Lung (tissue), 12 donors: ENCODE measurements around the gene ARHGAP8. TPM values are rescaled to one million over a fixed set of nuclear protein-coding genes. Genes with fewer than 3 reads are reported as not detected.

Experiments
- ATAC-seq: fragments of 200-7000 bp; cut with Tn5 transposase; one replicate; pipeline ENCODE4 v1.9.1; 2020; ENCODE audit warnings: moderate number of reproducible peaks; ENCODE audit not compliant: insufficient read depth, low FRiP score
- DNase-seq, 3 donors: peaks; one replicate each; pipeline ENCODE4 v3.0.0-alpha.2; 2013 to 2017
- H3K27ac ChIP-seq, 2 donors: one replicate each; pipeline ENCODE4 v1.5.1; 2013; ENCODE audit warnings: mild to moderate bottlenecking in 2 of 2, moderate library complexity in 2 of 2, control low read depth in 1 of 2, inconsistent platforms in 1 of 2, low read depth in 1 of 2, low read length in 1 of 2
- H3K27me3 ChIP-seq, 3 donors: one replicate each; pipeline ENCODE4 v1.5.1; 2013; ENCODE audit warnings: low read length in 2 of 3; ENCODE audit not compliant: control insufficient read depth in 3 of 3, insufficient read depth in 3 of 3
- H3K36me3 ChIP-seq, 4 donors: one replicate each; pipeline ENCODE4 v1.5.1; 2013; ENCODE audit warnings: low read length in 4 of 4, mild to moderate bottlenecking in 1 of 4, moderate library complexity in 1 of 4; ENCODE audit not compliant: control insufficient read depth in 4 of 4, insufficient read depth in 4 of 4
- H3K4me1 ChIP-seq, 5 donors: one replicate each; pipeline ENCODE4 v1.5.1; 2013; ENCODE audit warnings: low read length in 5 of 5, mild to moderate bottlenecking in 2 of 5, moderate library complexity in 1 of 5; ENCODE audit not compliant: control insufficient read depth in 5 of 5, insufficient read depth in 5 of 5
- H3K4me3 ChIP-seq: one replicate; pipeline ENCODE4 v1.5.1; 2013; ENCODE audit warnings: mild to moderate bottlenecking, control low read depth, moderate library complexity
- H3K9ac ChIP-seq, 2 donors: one replicate each; pipeline ENCODE4 v1.5.1; 2013; ENCODE audit warnings: low read length in 2 of 2, control low read depth in 1 of 2; ENCODE audit not compliant: insufficient read depth in 1 of 2
- H3K9me3 ChIP-seq, 4 donors: one replicate each; pipeline ENCODE4 v1.5.1; 2013; ENCODE audit warnings: low read length in 3 of 4, mild to moderate bottlenecking in 1 of 4, moderate library complexity in 1 of 4; ENCODE audit not compliant: control insufficient read depth in 4 of 4, insufficient read depth in 3 of 4
- CTCF ChIP-seq: IDR thresholded peaks from 2 replicates; pipeline ENCODE4 v1.5.1; 2012; ENCODE audit warnings: mild to moderate bottlenecking; ENCODE audit errors: control extremely low read depth, extremely low read depth
- WGBS, 2 donors: extraction: QIAGEN DNeasy Blood & Tissue Kit; methylation state at CpG; one replicate each; pipeline ENCODE4 v1.1.7; 2013; 5-methylcytosine and 5-hydroxymethylcytosine counted together
- polyA plus RNA-seq, 2 donors: library from polyadenylated mRNA; stranded (reverse); fragments of 200-250 nt; gene quantifications; one replicate each; pipeline ENCODE4 v1.2.1, GENCODE V29; 2013
- total RNA-seq, 2 donors: library from RNA; depleted of rRNA in 1 of 2; stranded (reverse); fragments of >200 nt in 1 of 2; gene quantifications; one replicate each; pipeline ENCODE4 v1.2.1, GENCODE V29; 2014 to 2021
- donor health status: control.
- donor health status: control.
- donor health status: Bipolar disorder and iron deficiency.
- donor health status: healthy.
- donor health status: DM: yes; HTN: yes; CAD: no.

The ARHGAP8 gene
- total and polyA plus RNA-seq, 4 donors, result 6.8 to 21.6 (median 16.5) TPM

GRCh38 chr22:44814266-44815098 lies 62.1 kb downstream of the ARHGAP8 start:
- H3K27ac ChIP-seq, result no peak overlapping the region
- H3K9me3 ChIP-seq, result peaks cover 0 to 3% (median 0%) of the 10 kb centered on the region in 4 donors
- 89 to 93% methylated on average over 25 of the region's 25 CpGs for WGBS, 2 donors
- no peak for ATAC-seq
- H3K36me3 ChIP-seq, result no peaks in the 10 kb centered on the region
- H3K4me3 ChIP-seq, result no peak overlapping the region
- no peak overlapping the region for H3K9ac ChIP-seq
- no peak for TF ChIP-seq CTCF
- DNase-seq, result no peak
- no peaks in the 10 kb centered on the region for H3K4me1 ChIP-seq
- no peaks in the 10 kb centered on the region for H3K27me3 ChIP-seq

DNA sequence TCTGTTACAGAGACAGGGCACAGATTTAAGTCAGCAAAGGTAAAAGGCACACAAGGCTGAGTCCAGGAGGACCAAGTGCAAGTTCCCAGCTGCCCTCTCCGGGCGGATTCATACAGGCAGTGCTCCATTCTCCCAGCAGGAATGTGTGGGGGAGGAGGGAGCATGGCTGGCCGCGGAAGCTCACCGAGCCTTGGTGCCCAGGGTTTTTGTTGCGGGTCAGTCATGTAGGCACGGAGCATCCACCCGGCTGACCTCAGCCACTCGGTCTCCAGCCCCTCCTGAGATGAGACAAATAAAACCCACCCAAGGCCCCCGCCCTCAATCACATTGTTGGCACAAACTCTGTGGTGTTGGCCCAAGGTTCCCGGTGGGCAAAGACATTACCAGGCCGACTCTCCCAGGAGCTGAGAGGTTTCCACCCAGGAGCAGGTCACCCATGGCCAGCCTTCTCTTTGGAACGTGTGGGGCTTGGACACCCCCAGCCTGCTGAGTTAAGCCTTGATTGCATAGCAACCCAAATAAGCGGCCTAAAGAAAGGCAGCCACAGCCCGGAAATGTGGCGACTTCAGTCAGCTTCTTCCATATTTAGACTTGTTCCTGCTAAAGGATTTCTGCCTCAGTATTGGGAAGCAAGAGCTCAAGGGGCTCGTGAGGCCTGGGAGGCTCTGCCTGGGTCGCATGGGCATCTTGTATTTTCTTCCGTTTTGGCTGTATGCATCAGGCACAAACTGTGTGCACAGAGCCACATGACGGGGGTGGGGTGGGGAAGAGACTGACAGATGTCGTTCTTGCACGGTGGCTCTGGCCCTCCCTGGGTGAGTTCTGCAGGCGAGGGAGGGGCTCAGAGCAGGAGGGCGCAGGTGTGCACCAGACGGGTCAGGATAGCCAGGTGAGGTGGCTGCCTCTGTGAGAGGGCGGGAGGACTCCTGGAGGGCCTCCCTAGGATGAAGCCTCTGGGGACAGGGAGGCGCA lies 63.0 kb downstream of the ARHGAP8 start:
- no peak overlapping the region for H3K9ac ChIP-seq
- peaks cover 0 to 3% (median 0%) of the 10 kb centered on the region in 4 donors for H3K9me3 ChIP-seq
- ATAC-seq, result no peak
- H3K27me3 ChIP-seq, result no peaks in the 10 kb centered on the region
- no peaks in the 10 kb centered on the region for H3K36me3 ChIP-seq
- TF ChIP-seq CTCF, result no peak
- no peaks in the 10 kb centered on the region for H3K4me1 ChIP-seq
- H3K4me3 ChIP-seq, result no peak overlapping the region
- no peak for DNase-seq
- H3K27ac ChIP-seq, result no peak overlapping the region
- 84 to 86% methylated on average over 27 of the region's 27 CpGs for WGBS, 2 donors

DNA sequence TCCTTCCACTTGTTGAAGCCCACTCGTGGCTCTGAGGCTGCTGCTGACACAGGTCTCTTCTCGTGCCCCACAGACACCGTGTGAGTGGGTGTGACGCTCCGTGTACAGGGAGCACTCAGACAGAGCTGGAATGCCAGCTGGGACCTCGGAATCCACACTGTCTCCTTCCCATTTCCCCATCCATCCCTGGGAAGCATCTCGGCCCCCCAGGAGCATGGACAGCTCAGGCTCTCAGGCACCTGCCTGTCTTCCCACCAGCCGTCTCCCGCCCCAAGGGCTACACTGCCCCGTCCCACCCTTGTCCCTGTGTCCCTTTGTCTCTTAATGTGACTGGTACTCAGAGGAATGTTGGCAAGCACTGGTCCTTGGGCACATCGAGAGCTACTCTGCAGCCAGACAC lies 63.8 kb downstream of the ARHGAP8 start:
- H3K4me1 ChIP-seq, result no peaks in the 10 kb centered on the region
- no peaks in the 10 kb centered on the region for H3K36me3 ChIP-seq
- WGBS, 2 donors, result 74 to 75% methylated on average over 11 of the region's 11 CpGs
- peaks cover 0 to 3% (median 0%) of the 10 kb centered on the region in 4 donors for H3K9me3 ChIP-seq
- no peak overlapping the region for H3K9ac ChIP-seq
- no peaks in the 10 kb centered on the region for H3K27me3 ChIP-seq
- no peak overlapping the region for H3K4me3 ChIP-seq
- no peak overlapping the region for H3K27ac ChIP-seq
- no peak for TF ChIP-seq CTCF
- DNase-seq (no peak), ATAC-seq (no peak)
